ENCODE data around the gene MIOX. TPM values are rescaled to one million over a fixed set of nuclear protein-coding genes. Genes with fewer than 3 reads are reported as not detected.
A peak's percentile ranks its signal among the peaks of the same experiment; 100 is the strongest.

The MIOX gene
- total RNA-seq, 1 experiment from 2014 or later = 1.5 TPM

GRCh38 chr22:50471197-50471847 is 15.3 kb upstream of the MIOX start:
- Histone ChIP-seq H3K27me3 (ENCODE audit: insufficient read depth, low read depth) (no peaks in the 10 kb centered on the region), H2AFZ (no peak overlapping the region), H3K4me1 (replicated peaks; ENCODE audit: insufficient read depth) (peaks cover 60% of the 10 kb centered on the region), H3K79me2 (ENCODE audit: low read depth) (peaks cover 66% of the 10 kb centered on the region), H3K27ac (peak overlapping the region; percentile 44), H3K9me2 (ENCODE audit: insufficient read depth) (no peaks in the 10 kb centered on the region), H3F3A (ENCODE audit: insufficient read depth, low read depth) (peaks cover 43% of the 10 kb centered on the region), H3K4me3 (no peak overlapping the region), H3K36me3 (ENCODE audit: low read depth) (peaks cover 10% of the 10 kb centered on the region; the same call in 1 of the 2 replicates), H3K9me3 (ENCODE audit: insufficient read depth, low read depth) (no peaks in the 10 kb centered on the region), H3K4me2 (peak overlapping the region; percentile 87), H4K20me1 (ENCODE audit: insufficient read depth) (peaks cover 74% of the 10 kb centered on the region)
- no TSS peak for BruUV-seq (replicated peaks)
- ChIA-PET CTCF (interaction anchor here (0.6 kb wide), 1 partner anchor 56 kb away, joined by 9 read pairs; no protein-coding TSS in a partner anchor), POLR2A (ENCODE audit: unreplicated experiment) (no interaction called here)
- DNase-seq = no peak
- intact Hi-C loops (cut with micrococcal nuclease; ENCODE audit: unreplicated experiment) = no loop called here
- TF ChIP-seq EZH2 (IDR thresholded peaks at IDR 0.05; ENCODE audit: low read depth) (no peak), CTCF (conservative IDR thresholded peaks at IDR 0.05) (no peak)

GRCh38 chr22:50471962-50472361 is 14.7 kb upstream of the MIOX start:
- TF ChIP-seq CTCF (conservative IDR thresholded peaks at IDR 0.05) (no peak), EZH2 (IDR thresholded peaks at IDR 0.05; ENCODE audit: low read depth) (no peak)
- ChIA-PET CTCF (no interaction called here), POLR2A (ENCODE audit: unreplicated experiment) (no interaction called here)
- no TSS peak for BruUV-seq (replicated peaks)
- Histone ChIP-seq H3K4me1 (replicated peaks; ENCODE audit: insufficient read depth) (peaks cover 60% of the 10 kb centered on the region), H3K27ac (no peak overlapping the region), H2AFZ (no peak overlapping the region), H3K27me3 (ENCODE audit: insufficient read depth, low read depth) (no peaks in the 10 kb centered on the region), H3K9me2 (ENCODE audit: insufficient read depth) (no peaks in the 10 kb centered on the region), H4K20me1 (ENCODE audit: insufficient read depth) (peaks cover 68% of the 10 kb centered on the region), H3K4me3 (no peak overlapping the region), H3K79me2 (ENCODE audit: low read depth) (peaks cover 66% of the 10 kb centered on the region), H3K9me3 (ENCODE audit: insufficient read depth, low read depth) (no peaks in the 10 kb centered on the region), H3K4me2 (peak overlapping the region; percentile 87), H3K36me3 (ENCODE audit: low read depth) (peaks cover 5% of the 10 kb centered on the region; the same call in 1 of the 2 replicates), H3F3A (ENCODE audit: insufficient read depth, low read depth) (peaks cover 43% of the 10 kb centered on the region)
- intact Hi-C loops (cut with micrococcal nuclease; ENCODE audit: unreplicated experiment) = no loop called here
- peak in 1 of 2 experiments; percentile 34 for DNase-seq

GRCh38 chr22:50473088-50473487 is 13.6 kb upstream of the MIOX start:
- peak in 1 of 2 experiments; percentile 43 for DNase-seq
- Histone ChIP-seq H3K4me1 (replicated peaks; ENCODE audit: insufficient read depth) (peaks cover 60% of the 10 kb centered on the region), H3K4me2 (peak overlapping the region; percentile 87), H2AFZ (no peak overlapping the region), H3K36me3 (ENCODE audit: low read depth) (no peaks in the 10 kb centered on the region), H3K27ac (no peak overlapping the region), H3K9me3 (ENCODE audit: insufficient read depth, low read depth) (no peaks in the 10 kb centered on the region), H3K79me2 (ENCODE audit: low read depth) (peaks cover 62% of the 10 kb centered on the region), H4K20me1 (ENCODE audit: insufficient read depth) (peaks cover 61% of the 10 kb centered on the region), H3K27me3 (ENCODE audit: insufficient read depth, low read depth) (no peaks in the 10 kb centered on the region), H3K9me2 (ENCODE audit: insufficient read depth) (no peaks in the 10 kb centered on the region), H3K4me3 (peak overlapping the region; percentile 77; the same call in 1 of the 2 replicates), H3F3A (ENCODE audit: insufficient read depth, low read depth) (peaks cover 47% of the 10 kb centered on the region)
- BruUV-seq (replicated peaks) = no TSS peak
- TF ChIP-seq CTCF (conservative IDR thresholded peaks at IDR 0.05) (peak; percentile 66), EZH2 (IDR thresholded peaks at IDR 0.05; ENCODE audit: low read depth) (no peak)
- ChIA-PET POLR2A (ENCODE audit: unreplicated experiment) (interaction anchor here (0.6 kb wide), 1 partner anchor 12 kb away, joined by 3 read pairs; no protein-coding TSS in a partner anchor), CTCF (no interaction called here)
- intact Hi-C loops (cut with micrococcal nuclease; ENCODE audit: unreplicated experiment) = no loop called here

All from PC-9 (cell line).